Measurements from ENCODE around the gene MSI2.

The MSI2 gene

DNA sequence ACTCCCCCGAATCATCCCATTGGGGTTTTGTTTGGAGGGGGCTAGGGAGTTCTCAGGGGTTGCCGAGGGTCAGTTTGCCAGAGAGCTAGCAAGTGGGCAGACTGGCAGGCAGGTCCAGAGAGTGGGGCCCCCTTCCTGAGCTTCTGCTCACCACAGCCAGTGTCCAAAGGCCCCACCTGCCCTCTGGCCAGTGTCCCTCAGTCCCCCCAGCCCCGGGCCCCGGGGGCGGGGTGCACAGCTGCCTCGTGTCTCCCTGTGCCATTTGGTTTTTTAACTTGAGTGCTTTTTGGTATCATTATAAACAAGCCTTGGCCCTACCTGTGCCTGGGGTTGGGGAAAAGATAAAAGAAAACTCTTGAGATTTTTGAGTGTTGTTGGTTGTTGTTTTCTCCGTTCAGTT lies 397.0 kb downstream of the MSI2 start:
- no peak overlapping the region for H3K4me3 ChIP-seq (ENCODE audit: low read depth, low read length, poor library complexity, severe bottlenecking)
- no peaks in the 10 kb centered on the region for H3K9me3 ChIP-seq (ENCODE audit: low read length)
- peaks cover 49% of the 10 kb centered on the region; the same call in 1 of the 2 replicates for H3K36me3 ChIP-seq (ENCODE audit: insufficient read depth, low read length)
- H3K27me3 ChIP-seq (ENCODE audit: insufficient read depth, low read length), result no peaks in the 10 kb centered on the region
- H3K4me2 ChIP-seq (ENCODE audit: low read length), result no peak overlapping the region
- H3K9ac ChIP-seq (ENCODE audit: low read length), result no peak overlapping the region
- TF ChIP-seq EZH2 (IDR thresholded peaks at IDR 0.05; ENCODE audit: borderline replicate concordance, low read length), result no peak
- TF ChIP-seq, protein P1, sequence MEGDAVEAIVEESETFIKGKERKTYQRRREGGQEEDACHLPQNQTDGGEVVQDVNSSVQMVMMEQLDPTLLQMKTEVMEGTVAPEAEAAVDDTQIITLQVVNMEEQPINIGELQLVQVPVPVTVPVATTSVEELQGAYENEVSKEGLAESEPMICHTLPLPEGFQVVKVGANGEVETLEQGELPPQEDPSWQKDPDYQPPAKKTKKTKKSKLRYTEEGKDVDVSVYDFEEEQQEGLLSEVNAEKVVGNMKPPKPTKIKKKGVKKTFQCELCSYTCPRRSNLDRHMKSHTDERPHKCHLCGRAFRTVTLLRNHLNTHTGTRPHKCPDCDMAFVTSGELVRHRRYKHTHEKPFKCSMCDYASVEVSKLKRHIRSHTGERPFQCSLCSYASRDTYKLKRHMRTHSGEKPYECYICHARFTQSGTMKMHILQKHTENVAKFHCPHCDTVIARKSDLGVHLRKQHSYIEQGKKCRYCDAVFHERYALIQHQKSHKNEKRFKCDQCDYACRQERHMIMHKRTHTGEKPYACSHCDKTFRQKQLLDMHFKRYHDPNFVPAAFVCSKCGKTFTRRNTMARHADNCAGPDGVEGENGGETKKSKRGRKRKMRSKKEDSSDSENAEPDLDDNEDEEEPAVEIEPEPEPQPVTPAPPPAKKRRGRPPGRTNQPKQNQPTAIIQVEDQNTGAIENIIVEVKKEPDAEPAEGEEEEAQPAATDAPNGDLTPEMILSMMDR (IDR thresholded peaks at IDR 0.05; ENCODE audit: low read length), result no peak
- no peaks in the 10 kb centered on the region for H3F3A ChIP-seq (ENCODE audit: insufficient read depth, low read length)
- H2AFZ ChIP-seq (ENCODE audit: low read length), result no peak overlapping the region
- H3K27ac ChIP-seq (ENCODE audit: low read depth, low read length, poor library complexity, severe bottlenecking), result no peak overlapping the region
- no peaks in the 10 kb centered on the region for H4K20me1 ChIP-seq (ENCODE audit: insufficient read depth, low read length)
- no peaks in the 10 kb centered on the region for H3K9me2 ChIP-seq (ENCODE audit: low read depth, low read length)
- H3K79me2 ChIP-seq (ENCODE audit: insufficient read depth, low read length), result no peaks in the 10 kb centered on the region
- no peaks in the 10 kb centered on the region for H3K4me1 ChIP-seq (ENCODE audit: insufficient read depth, low read length, severe bottlenecking)

DNA sequence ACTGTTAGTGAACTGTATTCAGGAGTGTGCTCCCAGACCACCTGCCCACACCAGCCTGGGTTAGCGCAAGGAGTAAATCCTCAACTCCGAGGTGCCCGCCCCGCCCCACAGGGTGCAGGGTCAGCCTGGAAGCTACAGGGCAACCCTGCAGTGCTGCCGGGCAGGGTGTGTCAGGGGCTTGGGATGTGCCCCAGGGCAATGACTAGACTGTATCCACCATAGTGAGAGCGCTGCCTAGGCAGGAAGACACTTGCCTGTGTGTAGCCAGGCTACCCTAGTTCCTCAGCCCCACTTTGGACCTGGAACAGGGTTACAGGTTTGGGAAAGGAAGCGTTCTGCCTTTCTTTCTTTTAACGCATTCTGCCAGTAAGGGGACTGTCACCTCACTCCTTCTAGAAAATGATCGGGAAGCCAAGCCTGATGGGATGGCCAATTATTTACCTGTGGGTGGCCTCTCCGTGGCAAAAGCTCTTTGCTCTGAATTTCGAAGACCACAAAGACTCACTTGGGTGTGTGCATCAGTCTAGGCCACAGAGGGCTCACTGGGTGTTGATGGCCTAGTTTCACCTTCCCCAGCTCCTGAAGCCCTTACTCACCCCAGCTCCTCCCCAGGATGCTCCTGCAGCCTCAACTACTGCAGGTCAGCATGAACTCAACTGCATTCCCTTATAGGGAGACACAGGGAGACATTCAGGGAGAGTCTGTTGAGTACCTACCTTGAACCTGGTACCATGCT lies 397.9 kb downstream of the MSI2 start:
- H3K27me3 ChIP-seq (ENCODE audit: insufficient read depth, low read length), result no peaks in the 10 kb centered on the region
- no peaks in the 10 kb centered on the region for H3K9me3 ChIP-seq (ENCODE audit: low read length)
- H2AFZ ChIP-seq (ENCODE audit: low read length), result no peak overlapping the region
- H3F3A ChIP-seq (ENCODE audit: insufficient read depth, low read length), result no peaks in the 10 kb centered on the region
- no peak overlapping the region for H3K9ac ChIP-seq (ENCODE audit: low read length)
- H3K27ac ChIP-seq (ENCODE audit: low read depth, low read length, poor library complexity, severe bottlenecking), result no peak overlapping the region
- TF ChIP-seq EZH2 (IDR thresholded peaks at IDR 0.05; ENCODE audit: borderline replicate concordance, low read length), result no peak
- TF ChIP-seq, protein P1 (IDR thresholded peaks at IDR 0.05; ENCODE audit: low read length), result no peak
- H3K36me3 ChIP-seq (ENCODE audit: insufficient read depth, low read length), result peaks cover 49% of the 10 kb centered on the region
- no peak overlapping the region for H3K4me2 ChIP-seq (ENCODE audit: low read length)
- no peaks in the 10 kb centered on the region for H4K20me1 ChIP-seq (ENCODE audit: insufficient read depth, low read length)
- no peaks in the 10 kb centered on the region for H3K9me2 ChIP-seq (ENCODE audit: low read depth, low read length)
- no peaks in the 10 kb centered on the region for H3K4me1 ChIP-seq (ENCODE audit: insufficient read depth, low read length, severe bottlenecking)
- H3K79me2 ChIP-seq (ENCODE audit: insufficient read depth, low read length), result no peaks in the 10 kb centered on the region
- no peak overlapping the region for H3K4me3 ChIP-seq (ENCODE audit: low read depth, low read length, poor library complexity, severe bottlenecking)

DNA sequence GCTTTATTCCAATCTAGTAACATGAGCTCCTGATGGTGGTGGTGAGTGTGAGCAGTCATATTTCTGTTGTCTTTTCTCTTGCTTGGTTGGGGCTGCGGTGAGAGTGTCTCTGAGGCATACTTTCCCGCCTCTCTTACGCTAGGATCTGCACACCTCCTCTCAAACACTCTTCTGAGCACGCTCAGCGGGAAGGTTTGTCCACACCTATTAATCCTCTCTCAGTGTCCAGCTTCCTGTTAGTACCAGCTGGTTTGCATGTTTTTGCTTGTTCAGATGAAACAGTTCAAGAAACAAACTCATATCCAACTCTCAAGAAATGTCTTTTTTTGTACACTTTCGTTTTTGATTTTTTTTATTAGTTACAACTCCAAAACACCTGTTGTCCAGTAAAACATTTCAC lies 399.2 kb downstream of the MSI2 start:
- H3K79me2 ChIP-seq (ENCODE audit: insufficient read depth, low read length), result no peaks in the 10 kb centered on the region
- no peaks in the 10 kb centered on the region for H3K9me3 ChIP-seq (ENCODE audit: low read length)
- no peak overlapping the region for H3K4me3 ChIP-seq (ENCODE audit: low read depth, low read length, poor library complexity, severe bottlenecking)
- no peaks in the 10 kb centered on the region for H3K27me3 ChIP-seq (ENCODE audit: insufficient read depth, low read length)
- TF ChIP-seq, protein P1 (IDR thresholded peaks at IDR 0.05; ENCODE audit: low read length), result no peak
- no peak for TF ChIP-seq EZH2 (IDR thresholded peaks at IDR 0.05; ENCODE audit: borderline replicate concordance, low read length)
- H3K36me3 ChIP-seq (ENCODE audit: insufficient read depth, low read length), result peaks cover 53% of the 10 kb centered on the region
- H3K4me2 ChIP-seq (ENCODE audit: low read length), result no peak overlapping the region
- H3F3A ChIP-seq (ENCODE audit: insufficient read depth, low read length), result no peaks in the 10 kb centered on the region
- H3K9me2 ChIP-seq (ENCODE audit: low read depth, low read length), result no peaks in the 10 kb centered on the region
- H3K27ac ChIP-seq (ENCODE audit: low read depth, low read length, poor library complexity, severe bottlenecking), result no peak overlapping the region
- no peaks in the 10 kb centered on the region for H3K4me1 ChIP-seq (ENCODE audit: insufficient read depth, low read length, severe bottlenecking)
- H4K20me1 ChIP-seq (ENCODE audit: insufficient read depth, low read length), result no peaks in the 10 kb centered on the region
- H3K9ac ChIP-seq (ENCODE audit: low read length), result no peak overlapping the region
- no peak overlapping the region for H2AFZ ChIP-seq (ENCODE audit: low read length)
